ENCODE measurements around the gene HDAC10.

GRCh38 chr22:50296658-50297490 is 45.8 kb upstream of the HDAC10 start:
- no peak for TF ChIP-seq CTCF (IDR thresholded peaks at IDR 0.05; ENCODE audit: insufficient read depth, low read length)
- no peak for TF ChIP-seq REST (IDR thresholded peaks at IDR 0.05; ENCODE audit: insufficient replicate concordance, low read depth)
